H9 (cell line): Measurements from ENCODE around the gene BFSP1. TPM values are rescaled to one million over a fixed set of nuclear protein-coding genes. Genes with fewer than 3 reads are reported as not detected.

Experiments
- DNase-seq: peaks from one replicate; pipeline ENCODE4 v3.0.0-alpha.2; 2017
- H2AFZ ChIP-seq: one replicate; pipeline ENCODE4 v1.6.1; 2013; ENCODE audit warnings: mild to moderate bottlenecking, low read length, control low read depth, moderate library complexity
- H2AK5ac ChIP-seq: 2 replicates; pipeline ENCODE4 v1.6.1; 2013; ENCODE audit warnings: low read length, control low read depth, mixed read lengths; ENCODE audit not compliant: insufficient read length
- H2BK120ac ChIP-seq: one replicate; pipeline ENCODE4 v1.6.1; 2013; ENCODE audit warnings: low read depth, mild to moderate bottlenecking, low read length, control low read depth, inconsistent platforms; ENCODE audit not compliant: poor library complexity, severe bottlenecking
- H2BK12ac ChIP-seq: 2 replicates; pipeline ENCODE4 v1.6.1; 2013; ENCODE audit warnings: low read length, control low read depth, mixed read lengths, low read depth; ENCODE audit not compliant: insufficient read length
- H2BK15ac ChIP-seq: 2 replicates; pipeline ENCODE4 v1.6.1; 2013; ENCODE audit warnings: low read depth, low read length, control low read depth
- H2BK20ac ChIP-seq: one replicate; pipeline ENCODE4 v1.6.1; 2013; ENCODE audit warnings: low read depth, mild to moderate bottlenecking, low read length, control low read depth, inconsistent platforms; ENCODE audit not compliant: poor library complexity, severe bottlenecking
- H2BK5ac ChIP-seq: 2 replicates; pipeline ENCODE4 v1.6.1; 2013; ENCODE audit warnings: low read length, control low read depth, mixed read lengths; ENCODE audit not compliant: insufficient read length
- H3K14ac ChIP-seq: 2 replicates; pipeline ENCODE4 v1.6.1; 2013; ENCODE audit warnings: low read length, control low read depth; ENCODE audit not compliant: insufficient read depth
- H3K18ac ChIP-seq: 2 replicates; pipeline ENCODE4 v1.6.1; 2013; ENCODE audit warnings: low read depth, mild to moderate bottlenecking, mixed read lengths, low read length, control low read depth; ENCODE audit not compliant: insufficient read length
- H3K23ac ChIP-seq: 2 replicates; pipeline ENCODE4 v1.6.1; 2013; ENCODE audit warnings: low read length, control low read depth, mixed read lengths, low read depth; ENCODE audit not compliant: insufficient read length
- H3K23me2 ChIP-seq: 2 replicates; pipeline ENCODE4 v1.6.1; 2013; ENCODE audit warnings: low read depth, mild to moderate bottlenecking, mixed read lengths, low read length, control low read depth; ENCODE audit not compliant: insufficient read length, poor library complexity, severe bottlenecking
- H3K27ac ChIP-seq: 2 replicates; pipeline ENCODE4 v1.5.1; 2013; ENCODE audit warnings: low read length, control low read depth, mixed read lengths, low read depth; ENCODE audit not compliant: insufficient read length
- H3K27me3 ChIP-seq: 2 replicates; pipeline ENCODE4 v1.6.1; 2013; ENCODE audit warnings: low read length, control low read depth, inconsistent platforms; ENCODE audit not compliant: insufficient read depth
- H3K4ac ChIP-seq: 2 replicates; pipeline ENCODE4 v1.6.1; 2013; ENCODE audit warnings: low read depth, mild to moderate bottlenecking, control low read depth, inconsistent platforms, low read length, moderate library complexity
- H3K4me1 ChIP-seq: 2 replicates; pipeline ENCODE4 v1.6.1; 2013; ENCODE audit warnings: low read length, control low read depth, inconsistent platforms; ENCODE audit not compliant: insufficient read depth
- H3K4me2 ChIP-seq: 2 replicates; pipeline ENCODE4 v1.6.1; 2013; ENCODE audit warnings: low read length, control low read depth, mixed read lengths; ENCODE audit not compliant: insufficient read length, insufficient read depth
- H3K56ac ChIP-seq: 2 replicates; pipeline ENCODE4 v1.6.1; 2013; ENCODE audit warnings: low read depth, mild to moderate bottlenecking, mixed read lengths, low read length, control low read depth; ENCODE audit not compliant: insufficient read length
- H3K79me1 ChIP-seq: 2 replicates; pipeline ENCODE4 v1.6.1; 2013; ENCODE audit warnings: low read depth, mild to moderate bottlenecking, moderate library complexity, low read length, control low read depth, inconsistent platforms; ENCODE audit not compliant: insufficient read depth, poor library complexity, severe bottlenecking
- H3K79me2 ChIP-seq: 2 replicates; pipeline ENCODE4 v1.6.1; 2013; ENCODE audit warnings: low read length, control low read depth, inconsistent platforms; ENCODE audit not compliant: insufficient read depth
- H3K9ac ChIP-seq: 2 replicates; pipeline ENCODE4 v1.6.1; 2013; ENCODE audit warnings: low read length, control low read depth, mixed read lengths; ENCODE audit not compliant: insufficient read length; ENCODE audit errors: extremely low read depth
- H3K9me3 ChIP-seq: one replicate; pipeline ENCODE4 v1.6.1; 2013; ENCODE audit warnings: low read depth, low read length, inconsistent platforms; ENCODE audit not compliant: control insufficient read depth
- H3T11ph ChIP-seq: one replicate; pipeline ENCODE4 v1.6.1; 2013; ENCODE audit warnings: mild to moderate bottlenecking, low read length, control low read depth, inconsistent platforms
- H4K20me1 ChIP-seq: one replicate; pipeline ENCODE4 v1.6.1; 2013; ENCODE audit not compliant: control insufficient read depth, insufficient read length, insufficient read depth
- H4K5ac ChIP-seq: 2 replicates; pipeline ENCODE4 v1.6.1; 2013; ENCODE audit warnings: low read depth, mild to moderate bottlenecking, mixed read lengths, low read length, control low read depth; ENCODE audit not compliant: insufficient read length
- H4K8ac ChIP-seq: replicated peaks from 2 replicates; pipeline ENCODE4 v1.6.1; 2013; ENCODE audit warnings: low read length, control low read depth, mixed read lengths, low read depth; ENCODE audit not compliant: insufficient read length
- H4K91ac ChIP-seq: 2 replicates; pipeline ENCODE4 v1.6.1; 2013; ENCODE audit warnings: low read depth, mild to moderate bottlenecking, moderate library complexity, mixed read lengths, low read length, control low read depth; ENCODE audit not compliant: insufficient read length
- H3K27ac Mint-ChIP-seq, 3 experiments: 2 replicates in 2 of 3; 3 replicates in 1 of 3; pipeline ENCODE4 v1.8.0; 2020 to 2021; ENCODE audit warnings: mixed read lengths in 3 of 3, mild to moderate bottlenecking in 1 of 3, moderate library complexity in 1 of 3
- H3K27me3 Mint-ChIP-seq: 2 replicates; pipeline ENCODE4 v1.8.0; 2021; ENCODE audit warnings: low read depth, mild to moderate bottlenecking, moderate library complexity, mixed read lengths
- H3K36me3 Mint-ChIP-seq, 3 experiments: 2 replicates in 2 of 3; 3 replicates in 1 of 3; pipeline ENCODE4 v1.8.0; 2020 to 2021; ENCODE audit warnings: low read depth in 3 of 3, mixed read lengths in 3 of 3; ENCODE audit not compliant: insufficient read depth in 1 of 3
- H3K4me1 Mint-ChIP-seq, 2 experiments: 2 replicates each; pipeline ENCODE4 v1.8.0; 2020; ENCODE audit warnings: mixed read lengths in 2 of 2
- H3K4me3 Mint-ChIP-seq, 2 experiments: 2 replicates in 1 of 2; 3 replicates in 1 of 2; pipeline ENCODE4 v1.8.0; 2020 to 2021; ENCODE audit warnings: mild to moderate bottlenecking in 2 of 2, mixed read lengths in 2 of 2, moderate library complexity in 1 of 2
- H3K9me3 Mint-ChIP-seq, 2 experiments: 2 replicates in 1 of 2; 3 replicates in 1 of 2; pipeline ENCODE4 v1.8.0; 2020; ENCODE audit warnings: mild to moderate bottlenecking in 2 of 2, mixed read lengths in 2 of 2, moderate library complexity in 1 of 2
- WGBS: extraction: QIAGEN DNeasy Blood & Tissue Kit; methylation state at CpG from one replicate; pipeline ENCODE4 v1.1.7; 2013; ENCODE audit warnings: missing lambda C conversion rate, low lambda C conversion rate, mixed read lengths; ENCODE audit not compliant: insufficient read length; ENCODE audit errors: extremely low coverage; 5-methylcytosine and 5-hydroxymethylcytosine counted together
- total RNA-seq: library from RNA; stranded (reverse); gene quantifications from 2 replicates; pipeline ENCODE4 v1.2.1, GENCODE V29; 2021
- TF ChIP-seq, protein P1 (sequence below): fragments of 200-600 bp; sonication (generic); conservative IDR thresholded peaks from 3 replicates; pipeline ENCODE4 v1.8.0; 2021; ENCODE audit warnings: antibody characterized with exemption, mild to moderate bottlenecking

Gene BFSP1
- total RNA-seq, 1 experiment from 2014 or later: 9.4 TPM

DNA sequence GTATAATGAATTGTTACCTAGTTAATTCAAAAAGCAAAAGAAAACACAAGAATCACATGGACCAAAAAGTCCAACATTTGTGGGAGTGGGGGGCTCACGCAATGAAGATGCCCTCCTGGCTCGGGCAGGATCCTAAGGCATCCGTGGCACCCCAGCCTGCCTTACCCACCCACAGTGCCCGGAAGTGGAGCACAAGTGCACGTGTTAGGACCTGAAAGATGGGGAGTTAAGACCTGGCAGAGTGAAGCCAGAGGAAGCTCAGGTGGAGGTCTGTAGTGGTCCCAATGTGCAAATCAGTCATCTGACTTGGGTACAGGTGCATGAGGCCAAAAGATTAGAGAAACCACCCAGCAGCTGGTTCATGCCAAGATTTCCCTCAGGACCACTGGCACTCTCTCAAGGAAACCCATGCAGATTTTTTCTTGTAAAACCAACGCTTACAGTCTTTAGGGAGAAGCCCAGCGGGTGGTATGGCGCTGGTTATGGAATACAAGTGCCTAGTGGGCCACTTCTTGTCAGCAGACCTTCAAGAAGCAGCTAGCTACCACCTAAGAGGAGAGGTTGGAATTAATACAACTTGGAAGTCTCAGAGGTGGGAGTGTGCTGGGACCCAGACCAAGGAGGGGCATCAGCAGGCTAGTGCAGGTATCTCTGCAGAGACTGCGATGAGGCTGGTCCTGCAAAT, 42.1 kb downstream of the BFSP1 start:
- H3K4me3 Mint-ChIP-seq: no peak overlapping the region
- Histone ChIP-seq H4K5ac (no peak overlapping the region), H3K27me3 (no peaks in the 10 kb centered on the region), H3K27ac (no peak overlapping the region), H4K8ac (no peak overlapping the region), H3K23me2 (no peaks in the 10 kb centered on the region), H3K23ac (no peak overlapping the region), H2BK5ac (no peak overlapping the region), H3T11ph (no peak overlapping the region), H2AFZ (no peak overlapping the region), H3K9me3 (no peaks in the 10 kb centered on the region), H2BK15ac (no peak overlapping the region), H2BK12ac (no peak overlapping the region), H4K91ac (no peak overlapping the region), H3K9ac (no peak overlapping the region), H3K4me1 (no peaks in the 10 kb centered on the region), H3K79me2 (no peaks in the 10 kb centered on the region), H3K56ac (no peak overlapping the region), H3K14ac (no peak overlapping the region), H3K79me1 (no peaks in the 10 kb centered on the region), H3K18ac (no peak overlapping the region), H2BK120ac (no peak overlapping the region), H3K4me2 (no peak overlapping the region), H2BK20ac (no peak overlapping the region), H2AK5ac (no peak overlapping the region), H4K20me1 (no peaks in the 10 kb centered on the region), H3K4ac (no peak overlapping the region)
- WGBS: no CpG with 5 or more reads among the region's 9 CpGs
- H3K4me1 Mint-ChIP-seq: no peaks in the 10 kb centered on the region; a peak in 1 of 4 replicates
- H3K27me3 Mint-ChIP-seq: peaks cover 2% of the 10 kb centered on the region; the same call in 1 of the 2 replicates
- H3K9me3 Mint-ChIP-seq: no peaks in the 10 kb centered on the region
- DNase-seq: no peak
- TF ChIP-seq, protein P1, sequence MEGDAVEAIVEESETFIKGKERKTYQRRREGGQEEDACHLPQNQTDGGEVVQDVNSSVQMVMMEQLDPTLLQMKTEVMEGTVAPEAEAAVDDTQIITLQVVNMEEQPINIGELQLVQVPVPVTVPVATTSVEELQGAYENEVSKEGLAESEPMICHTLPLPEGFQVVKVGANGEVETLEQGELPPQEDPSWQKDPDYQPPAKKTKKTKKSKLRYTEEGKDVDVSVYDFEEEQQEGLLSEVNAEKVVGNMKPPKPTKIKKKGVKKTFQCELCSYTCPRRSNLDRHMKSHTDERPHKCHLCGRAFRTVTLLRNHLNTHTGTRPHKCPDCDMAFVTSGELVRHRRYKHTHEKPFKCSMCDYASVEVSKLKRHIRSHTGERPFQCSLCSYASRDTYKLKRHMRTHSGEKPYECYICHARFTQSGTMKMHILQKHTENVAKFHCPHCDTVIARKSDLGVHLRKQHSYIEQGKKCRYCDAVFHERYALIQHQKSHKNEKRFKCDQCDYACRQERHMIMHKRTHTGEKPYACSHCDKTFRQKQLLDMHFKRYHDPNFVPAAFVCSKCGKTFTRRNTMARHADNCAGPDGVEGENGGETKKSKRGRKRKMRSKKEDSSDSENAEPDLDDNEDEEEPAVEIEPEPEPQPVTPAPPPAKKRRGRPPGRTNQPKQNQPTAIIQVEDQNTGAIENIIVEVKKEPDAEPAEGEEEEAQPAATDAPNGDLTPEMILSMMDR: no peak
- peaks cover 0 to 9% (median 0%) of the 10 kb centered on the region in 3 experiments; a peak in 2 of 7 replicates for H3K36me3 Mint-ChIP-seq
- no peak overlapping the region for H3K27ac Mint-ChIP-seq
